HT-29 (cell line): ENCODE results near the gene GTPBP6. TPM values are rescaled to one million over a fixed set of nuclear protein-coding genes. Genes with fewer than 3 reads are reported as not detected.
"Not testable (repeated sequence)": the region's sequence is repeated elsewhere in the genome, so short reads cannot be mapped to it uniquely, and the experiment has no call there.

ENCODE experiments used
- DNase-seq: peaks from one replicate; pipeline ENCODE4 v3.0.0-alpha.2; 2015; ENCODE audit warnings: low spot score
- total RNA-seq: library from RNA; depleted of rRNA; stranded (reverse); fragments of >200 nt; shearing (Covaris generic); gene quantifications from 2 replicates; pipeline ENCODE4 v1.2.3, GENCODE V29; 2014

GTPBP6 gene
- total RNA-seq, 1 experiment from 2014 or later, result 111 TPM

- no peak for DNase-seq
Observed at GRCh38 chrX:316351-317325, 2.0 kb downstream of the GTPBP6 start.

- DNase-seq, result no peak
Observed at GRCh38 chrX:314781-315595, 3.6 kb downstream of the GTPBP6 start.

- no peak for DNase-seq
Observed at GRCh38 chrX:314049-314448, 4.5 kb downstream of the GTPBP6 start.

- no peak for DNase-seq
Observed at GRCh38 chrX:313546-313945, 5.0 kb downstream of the GTPBP6 start.

- DNase-seq, result no peak
Observed at GRCh38 chrX:312621-313331, 5.8 kb downstream of the GTPBP6 start.

- no peak for DNase-seq
Observed at GRCh38 chrX:311156-312129, 7.2 kb downstream of the GTPBP6 start.

- no peak for DNase-seq
Observed at GRCh38 chrX:310621-311155, 7.9 kb downstream of the GTPBP6 start.

GRCh38 chrX:308821-309520 is 9.6 kb downstream of the GTPBP6 start:
- DNase-seq, result no peak

- DNase-seq, result no peak
Observed at GRCh38 chrX:307261-308111, 11.1 kb downstream of the GTPBP6 start.

- not testable (repeated sequence) for DNase-seq
Observed at GRCh38 chrX:306614-307251, 11.9 kb downstream of the GTPBP6 start.

- not testable (repeated sequence) for DNase-seq
Observed at GRCh38 chrX:305781-306613, 12.6 kb downstream of the GTPBP6 start.

- no peak for DNase-seq
Observed at GRCh38 chrX:302975-303374, 15.6 kb downstream of the GTPBP6 start.

GRCh38 chrX:300334-300733 is 18.3 kb downstream of the GTPBP6 start:
- DNase-seq, result no peak

- no peak for DNase-seq
Observed at GRCh38 chrX:298993-299392, 19.6 kb downstream of the GTPBP6 start.

- DNase-seq, result no peak
Observed at GRCh38 chrX:295136-295535, 23.5 kb downstream of the GTPBP6 start.

GRCh38 chrX:292900-293897 is 25.4 kb downstream of the GTPBP6 start:
- no peak for DNase-seq
